LNCaP clone FGC (cell line): Measurements from ENCODE around the gene NEK6.
A peak's percentile ranks its signal among the peaks of the same experiment; 100 is the strongest.

Experiments used
- DNase-seq: peaks from one replicate; pipeline ENCODE4 v3.0.0-alpha.2; 2011; ENCODE audit warnings: low read depth
- H3K4me3 ChIP-seq: 2 replicates; pipeline ENCODE4 v1.5.1; 2011; ENCODE audit warnings: mild to moderate bottlenecking, low read depth, low read length, control low read depth
- TF ChIP-seq, protein P1 (sequence below): IDR thresholded peaks from 2 replicates; pipeline ENCODE4 v1.5.1; 2012; ENCODE audit warnings: mild to moderate bottlenecking; ENCODE audit not compliant: control insufficient read depth, insufficient read depth; ENCODE audit errors: extremely low read depth

NEK6 gene

GRCh38 chr9:124385623-124386022 lies 127.9 kb downstream of the NEK6 start:
- TF ChIP-seq, protein P1, sequence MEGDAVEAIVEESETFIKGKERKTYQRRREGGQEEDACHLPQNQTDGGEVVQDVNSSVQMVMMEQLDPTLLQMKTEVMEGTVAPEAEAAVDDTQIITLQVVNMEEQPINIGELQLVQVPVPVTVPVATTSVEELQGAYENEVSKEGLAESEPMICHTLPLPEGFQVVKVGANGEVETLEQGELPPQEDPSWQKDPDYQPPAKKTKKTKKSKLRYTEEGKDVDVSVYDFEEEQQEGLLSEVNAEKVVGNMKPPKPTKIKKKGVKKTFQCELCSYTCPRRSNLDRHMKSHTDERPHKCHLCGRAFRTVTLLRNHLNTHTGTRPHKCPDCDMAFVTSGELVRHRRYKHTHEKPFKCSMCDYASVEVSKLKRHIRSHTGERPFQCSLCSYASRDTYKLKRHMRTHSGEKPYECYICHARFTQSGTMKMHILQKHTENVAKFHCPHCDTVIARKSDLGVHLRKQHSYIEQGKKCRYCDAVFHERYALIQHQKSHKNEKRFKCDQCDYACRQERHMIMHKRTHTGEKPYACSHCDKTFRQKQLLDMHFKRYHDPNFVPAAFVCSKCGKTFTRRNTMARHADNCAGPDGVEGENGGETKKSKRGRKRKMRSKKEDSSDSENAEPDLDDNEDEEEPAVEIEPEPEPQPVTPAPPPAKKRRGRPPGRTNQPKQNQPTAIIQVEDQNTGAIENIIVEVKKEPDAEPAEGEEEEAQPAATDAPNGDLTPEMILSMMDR, result no peak
- no peak for DNase-seq
- H3K4me3 ChIP-seq, result no peak overlapping the region

- H3K4me3 ChIP-seq, result no peak overlapping the region
- DNase-seq, result no peak
- TF ChIP-seq, protein P1, result no peak
Measured at GRCh38 chr9:124386201-124386600, 128.5 kb downstream of the NEK6 start.

DNA sequence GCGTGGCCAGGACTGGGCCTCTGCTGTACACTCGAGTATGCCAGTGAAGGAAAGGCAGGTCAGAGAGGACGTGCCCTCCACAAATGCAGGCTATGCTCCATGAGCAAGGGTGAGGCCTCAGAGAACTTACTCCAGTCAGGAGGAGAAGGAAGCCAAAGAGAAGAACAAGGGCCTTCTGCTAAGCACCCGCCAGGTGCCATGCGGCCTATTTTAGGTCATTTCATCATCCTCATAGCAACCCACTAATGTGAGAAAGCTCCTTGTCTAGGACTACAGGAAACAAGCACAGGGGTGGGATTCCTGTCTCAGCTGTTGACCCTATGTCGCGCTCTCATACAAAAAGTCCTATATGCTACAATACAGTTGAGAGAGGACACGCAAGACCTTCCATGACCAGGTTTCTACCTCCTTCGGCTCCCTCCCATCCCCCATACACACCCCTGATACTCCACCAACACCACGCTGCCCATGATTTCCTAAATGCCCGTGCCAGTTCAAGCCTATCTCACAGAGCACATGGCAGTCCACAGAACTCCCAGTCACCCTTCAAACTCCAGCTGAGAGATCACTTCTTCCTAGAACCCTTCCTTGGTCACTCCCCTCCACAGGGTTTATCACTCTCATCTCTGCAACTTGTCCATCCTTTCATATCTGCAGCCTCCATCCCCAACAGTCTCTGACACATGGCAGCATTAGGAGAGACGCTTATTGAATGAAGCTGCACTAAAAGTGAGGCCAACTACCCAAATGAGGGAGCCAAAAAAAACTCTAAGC lies 130.7 kb downstream of the NEK6 start:
- H3K4me3 ChIP-seq, result no peak overlapping the region
- no peak for DNase-seq
- TF ChIP-seq, protein P1, result no peak

DNA sequence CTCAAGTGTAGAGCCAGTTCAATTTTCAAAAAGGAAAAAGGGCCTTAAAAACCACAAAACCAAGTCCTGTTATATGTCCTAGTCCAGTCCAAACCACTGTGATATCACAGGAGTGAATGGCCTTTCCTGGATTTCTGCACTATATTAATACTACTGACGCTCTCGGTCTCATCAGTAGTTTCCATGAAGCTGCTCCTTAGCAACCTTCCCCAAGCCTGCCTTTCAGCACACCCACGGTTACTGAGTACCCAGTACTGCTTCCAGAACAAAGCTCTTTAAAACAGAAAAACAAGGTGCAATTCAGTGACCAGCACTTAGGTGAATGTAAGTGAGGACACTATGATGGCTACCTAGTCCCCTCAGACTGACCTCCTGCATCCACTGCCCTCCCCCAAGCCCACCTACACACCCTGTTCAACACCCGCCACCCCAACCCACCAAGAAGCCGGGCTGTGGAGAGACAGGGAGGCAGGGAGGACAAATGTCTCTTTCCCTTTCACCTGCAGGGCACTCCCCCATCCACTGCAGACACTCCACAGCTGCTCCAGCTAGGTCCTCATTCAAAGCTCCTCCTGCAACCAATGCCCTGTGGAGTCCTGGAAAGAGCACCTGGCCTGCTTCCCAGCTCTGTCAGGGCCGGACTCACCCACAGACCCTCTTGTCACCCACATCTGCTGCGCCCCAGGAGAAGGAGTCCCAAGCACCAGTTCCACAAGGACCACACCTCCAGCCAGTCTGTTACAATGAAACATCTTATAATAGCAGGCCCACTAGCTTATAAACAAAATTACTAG lies 131.6 kb downstream of the NEK6 start:
- TF ChIP-seq, protein P1, result no peak
- DNase-seq, result no peak
- H3K4me3 ChIP-seq, result no peak overlapping the region

DNA sequence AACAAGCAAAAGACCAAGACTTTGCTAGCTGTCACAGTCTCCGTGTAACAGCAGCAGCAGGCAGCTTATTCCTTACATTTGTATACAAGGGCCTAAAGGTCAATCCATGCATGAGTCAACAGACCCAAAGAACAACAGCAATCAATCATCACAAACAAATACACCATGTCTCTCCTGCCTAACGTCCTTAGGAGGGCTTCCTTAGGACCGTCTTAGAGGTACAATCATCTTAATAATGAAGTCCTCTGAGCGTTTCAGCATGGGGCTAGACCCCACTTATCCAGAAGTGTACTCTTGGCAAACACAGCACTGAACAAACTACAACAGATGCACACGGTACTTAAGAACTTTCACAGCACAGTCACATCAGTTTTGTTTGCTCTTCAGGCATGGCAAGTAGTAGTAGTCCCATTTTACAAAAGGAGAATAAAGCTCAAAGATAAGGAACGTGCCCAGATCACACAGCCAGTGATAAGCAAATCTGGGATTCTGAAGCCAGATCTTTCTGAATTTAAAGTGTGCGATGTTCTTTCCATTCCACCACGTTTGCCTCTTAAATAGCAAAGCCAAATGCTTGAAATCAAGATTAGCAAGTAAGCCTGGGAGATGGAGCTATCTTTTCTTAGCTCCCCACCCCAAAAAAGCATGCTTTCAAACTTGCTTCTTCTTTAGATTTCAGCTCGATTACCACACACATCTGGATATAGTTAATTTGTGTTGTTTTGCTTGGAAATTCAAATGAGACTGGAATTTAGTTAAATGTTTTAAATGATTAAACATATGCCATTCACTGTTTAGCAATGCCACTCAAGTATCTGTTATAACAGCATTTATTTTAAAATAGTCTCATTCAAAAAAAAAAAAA lies 133.3 kb downstream of the NEK6 start:
- H3K4me3 ChIP-seq, result peak overlapping the region; percentile 29
- TF ChIP-seq, protein P1, result no peak
- DNase-seq, result peak; percentile 77

DNA sequence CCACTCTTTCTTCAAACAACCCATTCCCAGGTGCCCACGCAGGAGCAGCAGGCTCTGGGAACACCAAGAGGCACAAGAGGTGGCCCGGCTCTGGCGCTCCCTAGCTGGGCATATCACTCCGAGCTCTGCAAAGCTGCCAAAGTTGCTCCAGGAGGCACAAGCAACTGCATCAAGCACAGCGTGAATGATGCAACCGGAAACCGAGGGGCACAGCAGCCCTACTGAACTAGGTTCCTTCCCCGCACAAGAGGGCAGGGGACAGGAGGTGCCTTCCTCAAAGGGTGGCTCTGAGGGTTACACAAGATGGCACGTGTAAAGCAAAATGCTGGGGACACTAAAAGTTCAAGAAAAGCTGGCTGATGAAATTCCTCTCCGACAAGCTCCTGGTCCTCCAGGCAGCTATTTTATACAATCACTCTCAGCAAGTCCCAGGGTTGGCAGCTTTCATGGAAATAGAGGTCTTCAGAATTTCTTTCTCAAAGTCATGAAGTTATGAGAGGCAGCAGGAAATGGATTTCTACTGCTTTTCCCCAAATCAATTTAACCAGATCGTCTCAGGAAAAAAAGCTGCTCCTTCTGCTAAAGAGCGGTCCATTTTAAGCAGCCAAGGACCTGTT lies 134.6 kb downstream of the NEK6 start:
- no peak overlapping the region for H3K4me3 ChIP-seq
- TF ChIP-seq, protein P1, result no peak
- DNase-seq, result no peak
